Fibroblast of skin of scalp (primary cell): ENCODE results near the gene ATP6V1B1.
"Not testable (repeated sequence)": the region's sequence is repeated elsewhere in the genome, so short reads cannot be mapped to it uniquely, and the experiment has no call there.

Source experiments
- DNase-seq: peaks from one replicate; pipeline ENCODE4 v3.0.0-alpha.2; 2013

ATP6V1B1 gene

GRCh38 chr2:70991742-70992141 is 56.0 kb downstream of the ATP6V1B1 start:
- no peak for DNase-seq

- DNase-seq, result no peak
Measured at GRCh38 chr2:70992945-70993853, 57.5 kb downstream of the ATP6V1B1 start.

GRCh38 chr2:70994009-70994698 is 58.5 kb downstream of the ATP6V1B1 start:
- no peak for DNase-seq

DNA sequence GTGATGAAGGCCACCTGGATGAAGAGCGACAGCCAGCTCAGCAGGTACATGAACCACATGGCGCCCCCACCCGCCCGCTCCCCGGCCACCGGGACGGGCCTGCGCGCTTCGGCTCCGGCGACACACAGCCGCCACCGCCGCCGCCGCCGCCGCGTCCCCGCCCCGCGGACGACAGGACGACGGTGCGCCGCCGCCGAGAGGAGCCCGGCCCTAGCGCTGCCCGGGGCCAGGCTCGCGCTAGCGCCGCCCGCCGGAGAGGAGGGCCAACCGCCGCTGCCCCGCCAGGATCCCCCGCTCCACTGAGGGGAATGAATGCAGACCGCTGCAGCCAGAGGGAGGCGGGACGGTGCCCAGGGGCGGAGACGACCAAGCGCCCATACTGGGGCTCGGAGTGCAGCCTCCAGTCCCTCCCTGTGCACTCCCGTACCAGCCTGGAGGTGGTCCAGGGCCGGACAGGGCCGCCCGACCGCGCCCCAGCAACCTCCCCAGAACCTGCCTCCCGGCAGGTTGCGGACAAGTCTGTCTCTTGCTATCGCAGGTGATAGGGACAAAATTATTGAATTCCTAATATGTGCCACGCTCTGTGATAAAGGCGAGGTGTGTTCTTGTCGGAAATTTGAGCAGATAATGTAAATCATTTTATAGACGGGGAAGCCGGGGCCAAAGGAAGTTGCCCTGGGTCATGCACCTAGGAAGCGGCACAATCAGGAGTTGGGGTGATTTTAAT is 59.2 kb downstream of the ATP6V1B1 start, which contains the start of gene TEX261:
TEX261 (minus strand) TSS at position 175 of the 727 bp plus-strand sequence; CDS start at position 59, 116 bp downstream.
- peak; percentile 87 for DNase-seq

GRCh38 chr2:70995426-70995729 is 59.7 kb downstream of the ATP6V1B1 start:
- peak; percentile 27 for DNase-seq

- DNase-seq, result not testable (repeated sequence)
Measured at GRCh38 chr2:70998885-70999284, 63.2 kb downstream of the ATP6V1B1 start.

DNA sequence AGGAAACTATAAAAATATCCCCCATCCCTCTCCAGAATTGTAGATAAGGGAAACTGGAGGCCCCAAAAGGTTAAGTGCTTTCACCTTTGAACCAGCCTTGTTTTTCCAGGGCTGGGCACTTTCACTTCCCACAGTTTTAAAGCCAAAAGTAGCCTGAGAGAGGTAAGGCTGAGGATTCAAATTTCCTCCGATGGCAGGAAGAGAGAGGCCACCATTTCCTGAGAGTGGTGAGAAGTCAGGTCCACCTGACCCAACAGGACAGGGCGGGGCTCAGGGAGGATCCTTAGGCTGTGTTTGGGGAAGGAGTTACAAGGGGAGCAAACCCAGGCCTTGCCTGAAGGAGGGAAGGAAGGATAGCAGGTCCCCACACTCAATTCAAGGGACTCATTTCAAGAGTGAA is 63.7 kb downstream of the ATP6V1B1 start:
- no peak for DNase-seq

GRCh38 chr2:70999931-71000330 is 64.2 kb downstream of the ATP6V1B1 start:
- DNase-seq, result not testable (repeated sequence)

DNA sequence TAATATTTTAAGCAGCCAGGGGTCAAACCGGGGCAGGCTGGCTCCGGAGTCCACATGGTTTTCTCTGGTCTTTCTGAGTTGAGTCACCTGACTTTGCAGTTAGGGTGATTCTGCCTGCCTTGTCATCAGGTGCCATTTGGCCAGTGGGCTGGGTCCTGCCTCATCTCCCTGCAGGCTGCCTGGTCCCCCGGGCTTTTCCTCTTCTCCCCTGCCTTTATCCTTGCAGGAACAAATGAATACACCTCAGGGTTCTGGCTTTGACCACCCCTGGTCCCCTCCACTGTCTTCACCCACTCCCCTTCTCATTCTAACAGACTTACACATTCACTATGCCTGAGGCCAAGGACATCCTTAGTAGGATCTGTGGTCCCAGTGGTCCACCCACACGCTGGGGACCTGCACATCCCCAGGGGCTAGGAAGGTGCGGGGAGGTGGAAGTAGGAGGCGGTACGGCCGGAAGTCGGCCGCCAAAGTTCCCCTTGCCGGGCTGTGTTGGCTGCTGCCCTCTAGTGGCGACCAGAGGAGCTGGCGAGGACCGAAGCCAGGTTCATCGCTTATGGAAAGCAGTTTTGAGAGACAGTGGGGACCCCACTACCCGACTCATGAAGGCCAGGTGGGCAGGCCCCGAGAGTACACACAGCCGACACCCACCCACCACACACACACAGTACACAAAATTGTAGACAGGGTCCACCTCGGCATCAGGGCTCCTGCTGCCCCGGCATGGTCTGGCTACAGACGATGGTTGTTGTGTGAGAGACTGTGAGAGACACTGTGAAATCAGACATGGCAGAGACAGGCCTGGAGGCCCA is 65.3 kb downstream of the ATP6V1B1 start:
- DNase-seq, result peak; percentile 68

GRCh38 chr2:71001592-71001927 is 65.9 kb downstream of the ATP6V1B1 start:
- no peak for DNase-seq

- no peak for DNase-seq
Measured at GRCh38 chr2:71001981-71002570, 66.4 kb downstream of the ATP6V1B1 start.

- DNase-seq, result no peak
Measured at GRCh38 chr2:71003396-71003795, 67.7 kb downstream of the ATP6V1B1 start.

DNA sequence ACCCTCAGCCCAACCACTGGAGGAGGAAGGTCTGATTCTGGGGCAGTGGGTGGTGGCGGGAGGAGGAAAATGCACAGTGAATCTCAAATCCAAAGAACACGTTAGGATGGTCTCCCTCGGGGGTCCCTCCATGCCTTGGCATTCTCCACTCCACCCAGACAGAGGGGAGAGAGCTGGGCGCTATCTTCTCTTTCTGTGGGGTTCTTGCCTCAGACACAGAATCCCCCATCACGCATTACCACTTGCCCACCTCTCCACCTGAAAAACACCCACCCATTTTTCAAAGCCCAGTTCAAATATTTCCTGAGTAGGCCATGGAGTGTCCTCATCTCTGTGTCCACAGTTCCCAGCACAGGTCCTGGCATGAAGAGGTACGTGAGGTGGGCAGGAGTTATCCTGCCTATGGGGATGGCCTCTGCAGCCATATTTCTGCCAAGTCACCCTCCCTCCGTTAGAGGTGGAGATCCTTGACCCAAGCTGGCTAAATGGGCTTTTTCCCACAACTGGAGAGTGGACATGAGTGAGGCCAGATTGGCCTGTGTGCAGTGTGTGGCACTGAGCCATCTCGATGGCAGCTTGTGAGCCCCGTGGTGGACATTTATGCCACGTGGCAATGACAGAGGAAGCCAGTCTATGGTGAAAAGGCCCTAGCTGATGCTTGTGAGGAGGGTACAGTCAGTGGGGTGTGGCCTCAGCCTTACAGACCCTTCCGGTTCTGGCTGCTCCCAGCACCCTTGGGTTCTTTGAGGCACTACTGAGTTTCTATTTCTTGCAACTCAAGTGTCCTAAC is 68.5 kb downstream of the ATP6V1B1 start:
- DNase-seq, result no peak

DNA sequence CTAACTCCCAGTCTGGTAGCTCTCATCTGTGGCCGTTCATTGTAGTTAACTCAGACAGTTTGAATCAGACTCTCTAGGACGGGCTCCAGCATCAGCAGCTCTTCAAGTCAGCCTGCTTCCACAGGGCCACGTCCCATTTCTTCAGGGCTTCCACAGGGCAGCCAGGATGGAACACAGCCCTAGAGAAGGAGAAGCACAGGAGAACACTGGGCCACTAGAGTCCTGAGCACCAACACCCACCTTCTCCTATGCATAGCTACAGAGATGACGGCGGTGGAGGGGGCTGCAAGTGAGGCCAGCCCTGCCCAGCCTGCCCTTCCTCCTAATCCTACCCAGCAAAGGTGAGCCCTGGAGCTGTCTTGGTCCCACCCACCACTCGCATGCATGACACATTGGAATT is 69.2 kb downstream of the ATP6V1B1 start:
- no peak for DNase-seq

GRCh38 chr2:71005271-71006202 is 69.8 kb downstream of the ATP6V1B1 start:
- no peak for DNase-seq

DNA sequence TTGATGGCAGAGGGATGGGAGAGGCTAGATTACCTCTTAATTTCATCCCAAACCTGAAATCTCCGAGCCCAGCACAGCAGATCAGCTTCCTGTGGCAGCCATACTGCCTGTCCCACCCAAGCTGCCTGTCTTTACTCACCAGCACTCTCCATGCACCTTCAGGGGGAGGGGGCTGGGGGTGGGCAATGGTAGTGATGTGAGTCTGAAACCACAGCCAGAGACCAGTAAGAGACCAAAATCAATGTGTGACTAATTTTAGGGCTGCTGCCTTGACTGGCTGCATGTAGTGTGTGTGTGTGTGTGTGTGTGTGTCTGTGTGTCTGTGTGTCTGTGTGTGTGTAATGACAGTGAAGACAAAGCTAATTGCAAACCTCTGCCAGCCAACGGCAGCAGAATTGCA is 70.6 kb downstream of the ATP6V1B1 start:
- DNase-seq, result no peak

GRCh38 chr2:71006955-71007799 is 71.5 kb downstream of the ATP6V1B1 start:
- no peak for DNase-seq

DNA sequence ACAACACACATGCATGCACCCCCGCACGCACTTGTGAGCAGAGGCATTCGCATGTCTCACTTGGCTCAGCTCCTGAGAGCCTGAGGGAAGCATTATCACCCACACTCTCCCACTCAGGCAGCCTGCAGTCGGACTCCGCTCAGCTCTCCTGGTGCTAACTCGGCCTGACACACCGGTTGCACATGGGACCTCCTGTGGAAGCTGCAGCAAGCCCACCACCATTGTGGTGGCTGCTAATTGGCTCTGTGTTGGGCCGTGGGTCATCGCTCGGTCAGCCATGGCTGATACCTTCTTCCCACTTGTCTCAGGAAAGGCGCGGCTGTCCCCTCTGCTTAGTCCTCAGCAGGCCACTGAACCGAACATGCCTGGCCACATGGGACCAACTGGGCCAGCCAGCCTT is 72.6 kb downstream of the ATP6V1B1 start:
- no peak for DNase-seq

DNA sequence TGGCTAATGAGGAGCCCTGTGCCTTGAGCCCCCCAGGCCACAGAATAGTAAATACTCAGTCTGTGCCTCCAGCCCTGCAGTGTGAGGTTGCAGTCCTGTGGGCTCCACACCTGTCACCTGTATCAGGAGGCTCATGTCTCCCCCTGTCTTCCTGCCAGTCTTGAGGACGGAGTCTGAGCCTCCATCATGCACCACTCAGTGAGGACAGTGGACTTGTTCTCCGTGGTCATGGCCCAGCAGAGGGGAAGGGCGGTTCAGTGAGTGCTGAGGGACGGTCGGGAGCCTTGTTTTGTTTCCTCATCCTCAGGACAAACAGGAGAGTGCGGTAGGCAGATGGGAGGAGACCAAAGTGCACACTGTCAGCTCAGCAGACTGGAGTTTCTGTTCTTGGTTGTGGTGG is 76.1 kb downstream of the ATP6V1B1 start:
- not testable (repeated sequence) for DNase-seq
